CD4-positive, alpha-beta T cell treated with Interleukin-4 for 1 hour (primary cell): ENCODE data around the gene GDPD5.
A peak's percentile ranks its signal among the peaks of the same experiment; 100 is the strongest.

ENCODE experiments used
- DNase-seq, 2 donors: peaks; one replicate each; pipeline ENCODE4 v3.0.0-alpha.2; 2020 to 2022

The GDPD5 gene, protein sequence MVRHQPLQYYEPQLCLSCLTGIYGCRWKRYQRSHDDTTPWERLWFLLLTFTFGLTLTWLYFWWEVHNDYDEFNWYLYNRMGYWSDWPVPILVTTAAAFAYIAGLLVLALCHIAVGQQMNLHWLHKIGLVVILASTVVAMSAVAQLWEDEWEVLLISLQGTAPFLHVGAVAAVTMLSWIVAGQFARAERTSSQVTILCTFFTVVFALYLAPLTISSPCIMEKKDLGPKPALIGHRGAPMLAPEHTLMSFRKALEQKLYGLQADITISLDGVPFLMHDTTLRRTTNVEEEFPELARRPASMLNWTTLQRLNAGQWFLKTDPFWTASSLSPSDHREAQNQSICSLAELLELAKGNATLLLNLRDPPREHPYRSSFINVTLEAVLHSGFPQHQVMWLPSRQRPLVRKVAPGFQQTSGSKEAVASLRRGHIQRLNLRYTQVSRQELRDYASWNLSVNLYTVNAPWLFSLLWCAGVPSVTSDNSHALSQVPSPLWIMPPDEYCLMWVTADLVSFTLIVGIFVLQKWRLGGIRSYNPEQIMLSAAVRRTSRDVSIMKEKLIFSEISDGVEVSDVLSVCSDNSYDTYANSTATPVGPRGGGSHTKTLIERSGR

DNA sequence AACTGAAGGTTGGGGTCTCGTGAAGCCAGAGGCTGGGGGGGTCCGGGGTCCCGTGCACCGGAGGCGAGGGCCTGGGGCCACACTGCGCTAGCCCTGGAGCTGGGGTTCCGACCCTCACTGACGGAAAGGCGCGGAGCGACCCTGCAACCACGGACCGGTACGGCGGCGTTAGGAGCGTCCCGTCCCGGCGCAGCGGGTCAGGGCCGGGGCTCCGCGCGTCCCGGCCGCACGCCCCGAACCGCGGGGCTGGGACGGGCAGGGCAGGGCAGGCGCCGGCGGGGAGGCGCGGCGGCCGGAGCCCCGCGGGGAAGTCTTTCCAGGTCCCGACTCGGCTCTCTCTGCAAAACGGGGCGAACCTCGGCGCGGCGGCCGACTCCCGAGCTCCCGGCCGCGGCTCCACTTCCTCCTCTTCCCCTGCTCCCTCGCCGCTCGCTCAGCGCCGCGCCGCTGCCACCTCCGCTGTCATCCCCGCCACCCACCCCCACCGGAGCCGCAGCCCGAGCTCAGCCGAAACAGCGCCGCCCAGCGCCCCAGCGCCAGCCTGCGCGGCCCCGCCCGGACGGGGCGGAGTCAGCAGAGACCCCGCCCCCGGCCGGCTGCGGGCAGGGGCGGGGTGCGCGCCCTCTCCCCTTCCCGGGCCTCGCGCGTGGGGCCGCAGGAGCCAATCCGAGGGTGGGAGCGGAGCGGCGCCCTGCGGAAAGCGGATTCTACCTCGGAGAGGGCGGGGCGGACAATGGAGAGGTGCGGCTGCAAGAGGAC, at the start of gene GDPD5:
TSS of gene GDPD5 (minus strand) at position 509 of the 759 bp plus-strand sequence. CDS start 48,206 bp downstream, outside the sequence.
- peak; percentile 88 to 90 for DNase-seq

DNA sequence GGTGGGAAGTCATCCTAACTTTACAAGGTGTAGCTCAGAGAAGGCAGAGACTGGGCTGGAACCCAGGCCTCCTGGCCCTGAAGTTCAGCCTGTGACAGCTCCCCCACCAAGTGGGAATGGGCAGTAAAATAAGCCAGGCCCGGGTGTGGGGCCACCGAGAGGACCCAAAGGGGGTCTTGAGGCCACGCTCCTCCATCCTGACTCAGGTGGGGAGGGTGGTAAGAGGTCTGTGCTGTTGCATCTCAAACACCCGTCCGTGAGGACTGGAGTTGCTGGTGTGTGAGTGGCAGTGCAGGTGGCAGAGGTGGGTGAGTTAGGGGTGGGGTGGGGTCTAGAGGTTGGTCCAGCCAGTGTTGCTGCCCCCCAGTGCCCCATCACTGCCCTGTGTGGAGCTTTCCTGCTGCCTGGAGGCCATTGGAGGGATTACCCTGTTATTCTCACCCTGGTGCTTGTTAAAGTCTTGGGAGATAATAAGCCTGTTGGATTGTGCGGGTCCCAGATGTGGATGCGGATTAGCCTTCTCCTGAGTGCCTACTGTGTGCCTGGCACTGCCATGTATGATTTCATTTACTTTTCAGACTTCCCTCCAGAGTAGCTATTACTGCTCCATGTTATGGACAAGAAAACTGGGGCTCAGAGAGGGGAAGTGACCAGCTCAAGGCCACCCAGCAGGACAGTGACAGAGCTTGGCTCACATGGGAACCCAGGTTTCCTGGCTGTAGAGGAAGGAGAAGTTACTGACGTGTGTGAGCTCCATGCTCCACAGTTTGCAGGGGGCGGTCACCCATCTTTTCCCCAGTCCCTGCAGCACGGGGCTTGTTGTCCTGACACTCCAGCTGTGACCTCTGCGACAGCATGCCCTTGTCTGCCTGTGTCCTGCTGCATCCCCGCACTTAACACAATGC, 49.2 kb upstream of the GDPD5 start:
- no peak for DNase-seq

DNA sequence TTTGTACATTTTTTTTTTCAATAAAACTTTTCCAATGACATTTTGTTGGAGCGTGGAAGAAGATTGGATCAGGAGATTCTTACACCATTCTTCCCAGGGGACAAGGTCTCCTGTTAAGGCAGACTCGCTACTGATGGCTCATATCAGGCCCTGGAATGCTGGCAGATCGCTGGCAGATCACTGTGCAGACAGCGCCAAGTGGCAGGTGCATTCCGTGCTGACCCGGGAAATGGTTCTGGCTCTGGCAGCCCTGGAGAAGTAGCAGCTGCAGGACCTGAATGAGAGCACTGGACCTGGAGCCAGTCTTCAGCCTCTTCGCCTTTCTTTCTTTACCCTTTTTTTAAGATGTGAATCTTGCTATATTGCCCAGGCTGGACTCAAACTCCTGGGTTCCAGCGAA, 47.0 kb upstream of the GDPD5 start:
- no peak for DNase-seq

DNA sequence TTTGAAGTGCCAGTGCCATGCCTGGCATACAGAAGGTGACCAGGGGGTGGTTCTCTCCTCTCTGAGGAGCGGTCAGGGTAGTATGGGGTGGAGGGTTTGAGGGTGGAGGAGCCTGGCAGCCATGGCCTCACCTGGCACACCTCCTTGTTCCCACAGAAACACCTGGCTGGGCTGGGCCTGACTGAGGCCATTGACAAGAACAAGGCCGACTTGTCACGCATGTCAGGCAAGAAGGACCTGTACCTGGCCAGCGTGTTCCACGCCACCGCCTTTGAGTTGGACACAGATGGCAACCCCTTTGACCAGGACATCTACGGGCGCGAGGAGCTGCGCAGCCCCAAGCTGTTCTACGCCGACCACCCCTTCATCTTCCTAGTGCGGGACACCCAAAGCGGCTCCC, 45.9 kb upstream of the GDPD5 start:
- no peak for DNase-seq

DNA sequence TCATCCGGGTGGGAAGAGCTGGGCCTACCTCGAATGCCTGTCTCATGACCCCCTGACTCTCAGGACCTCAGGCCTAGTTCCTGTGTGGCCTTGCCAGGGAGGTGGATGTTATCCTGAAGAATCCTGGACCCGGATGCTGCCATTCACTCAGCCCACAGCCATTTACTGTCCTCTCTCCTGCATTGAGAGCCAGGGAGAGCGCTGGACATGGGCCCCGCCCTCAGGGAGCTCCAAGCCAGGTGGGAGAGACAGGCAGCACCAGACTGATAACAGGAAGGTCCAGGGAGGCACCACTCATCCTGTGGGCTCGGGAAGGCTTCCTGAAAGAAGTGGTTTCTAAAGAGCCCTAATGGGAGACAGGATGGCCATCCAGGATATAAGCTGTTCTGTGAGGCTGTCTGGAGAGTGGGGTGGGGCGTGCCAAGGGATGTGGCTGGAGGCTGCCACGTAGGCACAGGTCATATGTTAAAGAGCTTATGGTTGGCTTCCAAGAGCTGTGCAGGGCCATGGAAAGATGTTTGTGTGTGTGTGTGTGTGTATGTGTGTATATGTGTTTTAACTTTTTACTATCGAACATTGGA, 44.9 kb upstream of the GDPD5 start:
- no peak for DNase-seq

DNA sequence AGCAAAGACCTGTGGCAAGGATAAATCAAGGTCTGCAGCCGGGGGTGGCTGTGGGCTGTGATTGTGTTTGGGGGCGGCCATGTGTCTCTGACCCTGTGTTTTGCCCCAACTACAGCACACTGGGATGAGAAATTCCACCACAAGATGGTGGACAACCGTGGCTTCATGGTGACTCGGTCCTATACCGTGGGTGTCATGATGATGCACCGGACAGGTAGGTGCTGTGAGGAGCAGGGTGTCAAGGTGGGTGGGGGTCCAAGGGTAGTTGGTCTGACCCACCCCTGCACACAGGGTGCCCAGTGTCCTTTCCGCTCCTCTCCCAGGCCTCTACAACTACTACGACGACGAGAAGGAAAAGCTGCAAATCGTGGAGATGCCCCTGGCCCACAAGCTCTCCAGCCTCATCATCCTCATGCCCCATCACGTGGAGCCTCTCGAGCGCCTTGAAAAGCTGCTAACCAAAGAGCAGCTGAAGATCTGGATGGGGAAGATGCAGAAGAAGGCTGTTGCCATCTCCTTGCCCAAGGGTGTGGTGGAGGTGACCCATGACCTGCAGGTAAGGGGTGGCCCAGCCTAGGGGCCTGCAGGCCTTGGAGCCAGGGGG, 43.0 kb upstream of the GDPD5 start:
- no peak for DNase-seq

DNA sequence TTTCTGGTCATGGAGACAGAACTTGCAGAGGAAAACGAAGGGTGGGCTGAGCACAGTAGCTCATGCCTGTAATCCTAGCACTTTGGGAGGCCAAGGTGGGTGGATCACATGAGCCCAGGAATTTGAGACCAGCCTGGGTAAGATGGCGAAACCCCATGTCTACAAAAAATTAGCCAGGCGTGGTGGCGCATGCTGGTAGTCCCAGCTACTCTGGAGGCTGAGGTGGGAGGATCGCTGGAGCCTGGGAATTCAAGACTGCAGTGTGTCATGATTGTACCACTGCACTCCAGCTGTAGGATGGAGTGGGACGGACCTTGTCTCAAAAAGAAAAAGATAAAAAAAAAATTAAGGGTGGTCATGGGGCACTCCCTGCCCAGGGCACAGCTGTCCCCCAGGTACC, 42.2 kb upstream of the GDPD5 start:
- no peak for DNase-seq

DNA sequence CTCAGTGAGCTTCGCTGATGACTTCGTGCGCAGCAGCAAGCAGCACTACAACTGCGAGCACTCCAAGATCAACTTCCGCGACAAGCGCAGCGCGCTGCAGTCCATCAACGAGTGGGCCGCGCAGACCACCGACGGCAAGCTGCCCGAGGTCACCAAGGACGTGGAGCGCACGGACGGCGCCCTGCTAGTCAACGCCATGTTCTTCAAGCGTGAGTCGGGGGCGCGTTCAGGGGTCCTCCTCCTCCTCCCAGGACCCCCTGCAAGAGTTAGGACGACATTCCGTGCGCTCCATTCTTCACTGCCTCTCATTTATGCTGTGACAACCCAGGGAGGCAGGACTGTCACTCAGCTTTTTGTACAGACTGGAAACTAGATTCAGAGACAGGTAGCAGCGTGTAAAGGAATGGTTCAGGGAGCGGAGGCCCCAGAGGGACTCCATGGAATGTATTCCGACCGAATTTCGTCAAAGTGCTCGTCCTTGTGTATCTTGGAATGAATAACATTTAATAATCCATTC, 41.1 kb upstream of the GDPD5 start:
- no peak for DNase-seq

DNA sequence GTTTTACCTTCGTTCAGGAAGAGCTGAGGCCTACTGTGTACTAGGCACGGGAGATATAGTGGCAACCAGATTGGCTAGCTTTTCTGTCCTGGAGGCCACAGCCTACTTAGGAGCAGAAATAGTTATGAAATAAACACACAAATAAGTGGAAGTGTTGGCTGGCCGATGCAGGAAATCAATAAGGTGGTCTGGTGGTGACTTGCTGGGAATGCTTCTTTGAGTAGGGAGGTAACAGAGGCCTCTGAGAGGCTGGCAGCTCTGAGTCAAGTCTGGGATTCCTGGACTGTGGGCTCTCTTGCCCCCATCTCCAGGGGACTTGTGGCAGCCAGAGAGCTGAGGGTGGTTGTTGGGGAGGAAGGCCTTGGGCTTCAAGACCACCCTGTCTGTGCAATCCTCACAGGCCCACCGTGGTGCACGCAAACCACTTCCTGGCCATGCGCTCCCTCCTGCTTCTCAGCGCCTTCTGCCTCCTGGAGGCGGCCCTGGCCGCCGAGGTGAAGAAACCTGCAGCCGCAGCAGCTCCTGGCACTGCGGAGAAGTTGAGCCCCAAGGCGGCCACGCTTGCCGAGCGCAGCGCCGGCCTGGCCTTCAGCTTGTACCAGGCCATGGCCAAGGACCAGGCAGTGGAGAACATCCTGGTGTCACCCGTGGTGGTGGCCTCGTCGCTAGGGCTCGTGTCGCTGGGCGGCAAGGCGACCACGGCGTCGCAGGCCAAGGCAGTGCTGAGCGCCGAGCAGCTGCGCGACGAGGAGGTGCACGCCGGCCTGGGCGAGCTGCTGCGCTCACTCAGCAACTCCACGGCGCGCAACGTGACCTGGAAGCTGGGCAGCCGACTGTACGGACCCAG, 40.4 kb upstream of the GDPD5 start:
- no peak for DNase-seq

DNA sequence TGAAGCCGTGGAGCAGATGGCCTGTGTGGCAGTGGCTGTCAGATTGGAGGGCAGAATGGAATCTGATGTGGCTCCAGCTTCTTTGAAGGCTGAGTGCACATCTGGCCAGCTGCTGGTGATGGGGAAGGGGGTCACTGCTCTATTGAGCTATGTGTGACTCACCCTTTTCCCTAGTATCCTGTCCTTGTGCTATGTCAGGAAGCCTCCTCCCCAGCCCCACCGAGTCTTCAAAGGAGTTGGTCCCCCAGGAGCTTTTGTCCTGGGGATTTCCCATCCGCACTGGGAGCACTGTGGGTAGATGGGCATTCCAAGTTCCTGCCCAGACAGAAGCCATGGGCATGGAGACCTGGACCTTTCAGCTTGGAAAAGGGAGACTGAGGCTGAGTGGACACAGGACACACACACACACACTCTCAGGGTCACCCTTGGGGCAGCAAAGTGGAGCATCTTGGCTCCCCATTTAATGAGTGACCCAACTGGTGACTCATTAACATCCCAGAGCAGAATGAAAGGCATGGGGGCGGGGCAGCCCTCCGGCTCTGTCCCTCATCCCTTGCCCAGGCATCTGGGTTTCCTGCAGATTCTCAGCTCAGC, 39.6 kb upstream of the GDPD5 start:
- DNase-seq: no peak

DNA sequence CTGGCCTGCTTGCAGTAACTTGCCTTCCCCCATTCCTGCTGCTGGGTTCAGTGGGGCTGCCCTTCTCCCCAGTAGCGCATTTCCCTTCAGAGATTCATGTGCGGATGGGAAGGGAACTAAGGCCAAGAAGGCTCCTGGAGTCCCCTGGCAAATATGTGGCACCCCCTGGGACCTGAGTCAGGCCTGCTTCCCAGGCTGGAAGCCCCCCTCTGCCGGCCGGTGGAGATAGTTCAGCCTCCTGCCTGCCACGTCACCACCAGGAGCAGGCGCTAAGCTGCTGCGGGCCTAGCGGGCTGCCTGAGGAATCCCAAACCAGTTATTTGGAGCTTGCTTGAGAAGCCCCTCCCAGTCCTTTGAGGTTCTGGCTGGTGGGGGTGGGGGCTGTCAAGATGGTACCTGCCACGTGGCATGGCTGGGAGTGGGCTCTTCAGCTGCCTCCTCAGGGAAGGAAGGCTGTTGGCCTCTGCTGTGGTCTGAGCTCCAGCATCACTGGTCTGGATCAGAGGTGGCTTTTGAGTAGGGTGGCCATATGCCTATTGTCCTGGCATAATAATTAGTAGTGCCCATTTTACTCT, 38.3 kb upstream of the GDPD5 start:
- no peak for DNase-seq

DNA sequence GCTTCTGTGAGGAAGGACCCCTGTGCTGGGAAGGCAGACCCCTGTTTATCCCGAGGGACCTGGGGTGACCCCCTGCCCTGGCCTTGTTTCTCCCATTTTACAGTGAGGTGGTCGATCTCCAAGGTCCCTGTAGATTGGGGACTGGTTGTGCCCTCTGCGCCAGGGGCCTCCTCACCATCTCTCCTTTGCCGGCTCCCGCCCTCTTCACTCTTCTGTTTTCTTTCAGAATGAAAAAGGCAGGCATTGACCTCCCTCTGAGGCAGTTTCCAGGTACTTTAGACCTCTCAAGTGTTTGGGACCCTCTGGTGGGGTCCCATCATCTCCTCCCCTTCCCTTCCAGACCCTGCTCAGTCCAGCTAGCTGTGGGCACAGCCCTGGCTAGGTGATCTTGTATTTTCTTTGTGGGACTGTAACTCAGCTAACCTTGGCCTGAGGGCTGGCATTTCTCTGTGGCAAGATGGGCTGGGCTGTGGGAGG, 37.8 kb upstream of the GDPD5 start:
- DNase-seq: no peak

DNA sequence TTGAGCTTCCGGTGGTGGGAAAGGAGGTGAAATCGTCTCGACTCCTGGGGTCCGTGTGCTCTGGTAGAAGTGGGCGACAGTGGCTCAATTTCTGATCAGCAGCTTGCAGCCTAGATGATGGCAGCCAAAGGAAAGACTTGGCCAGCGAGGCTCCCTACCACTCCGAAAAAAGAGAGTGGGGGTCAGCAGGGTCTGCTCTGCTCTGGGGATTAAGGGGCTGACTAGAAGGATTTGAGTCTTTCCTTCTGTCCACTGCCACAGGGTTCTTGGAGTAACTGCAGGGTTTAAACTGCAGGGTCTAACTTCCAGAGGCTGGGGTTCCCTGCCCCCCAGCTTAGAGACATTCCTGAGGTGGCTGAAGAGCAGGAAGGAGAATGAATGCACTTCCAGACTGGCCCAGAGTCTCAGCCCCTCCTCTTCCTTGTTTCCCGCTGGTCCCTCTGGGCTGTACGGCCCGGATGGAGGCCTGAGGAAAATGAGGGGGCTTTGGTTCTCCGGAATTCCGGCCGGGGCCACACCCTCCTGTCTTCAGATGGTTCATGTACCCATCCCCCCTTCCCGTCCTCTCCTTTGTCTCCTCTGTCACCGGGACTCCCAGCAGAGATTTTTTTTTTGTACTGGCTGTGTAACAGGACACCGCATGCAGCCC, 37.2 kb upstream of the GDPD5 start:
- no peak for DNase-seq

DNA sequence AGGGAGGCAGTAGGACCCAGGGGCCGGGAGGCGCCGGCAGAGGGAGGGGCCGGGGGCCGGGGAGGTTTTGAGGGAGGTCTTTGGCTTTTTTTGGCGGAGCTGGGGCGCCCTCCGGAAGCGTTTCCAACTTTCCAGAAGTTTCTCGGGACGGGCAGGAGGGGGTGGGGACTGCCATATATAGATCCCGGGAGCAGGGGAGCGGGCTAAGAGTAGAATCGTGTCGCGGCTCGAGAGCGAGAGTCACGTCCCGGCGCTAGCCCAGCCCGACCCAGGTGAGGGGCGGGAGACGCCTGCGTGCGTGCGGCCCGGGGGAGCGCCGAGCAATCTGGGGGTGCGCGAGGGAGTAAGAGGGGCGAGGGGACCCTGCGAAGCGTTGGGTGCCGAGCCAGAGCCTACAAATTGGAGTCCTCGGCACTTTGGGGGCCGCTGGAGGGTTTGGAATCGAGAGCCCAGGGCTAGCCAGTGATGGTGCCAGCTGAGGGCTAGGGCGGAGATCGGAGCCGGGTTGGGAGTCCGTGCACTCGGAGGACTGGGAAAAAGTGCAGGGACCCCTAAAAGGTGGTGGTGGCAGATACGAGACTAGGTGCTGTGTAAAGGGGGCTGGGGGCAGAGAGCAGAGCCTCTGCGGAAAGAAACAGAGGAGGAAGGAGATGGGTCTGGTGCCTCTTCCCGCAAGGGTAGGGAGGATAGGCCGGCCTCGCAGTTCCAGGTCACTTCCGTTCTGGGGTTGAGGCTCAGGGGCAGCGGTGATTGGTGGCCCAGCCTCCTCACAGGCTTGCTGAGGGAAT, 36.5 kb upstream of the GDPD5 start, which contains the start of gene SERPINH1:
TSS of gene SERPINH1 (plus strand) at position 206 of the 788 bp plus-strand sequence. CDS start 4,097 bp downstream, outside the sequence.
- DNase-seq: peak; percentile 50 to 57

DNA sequence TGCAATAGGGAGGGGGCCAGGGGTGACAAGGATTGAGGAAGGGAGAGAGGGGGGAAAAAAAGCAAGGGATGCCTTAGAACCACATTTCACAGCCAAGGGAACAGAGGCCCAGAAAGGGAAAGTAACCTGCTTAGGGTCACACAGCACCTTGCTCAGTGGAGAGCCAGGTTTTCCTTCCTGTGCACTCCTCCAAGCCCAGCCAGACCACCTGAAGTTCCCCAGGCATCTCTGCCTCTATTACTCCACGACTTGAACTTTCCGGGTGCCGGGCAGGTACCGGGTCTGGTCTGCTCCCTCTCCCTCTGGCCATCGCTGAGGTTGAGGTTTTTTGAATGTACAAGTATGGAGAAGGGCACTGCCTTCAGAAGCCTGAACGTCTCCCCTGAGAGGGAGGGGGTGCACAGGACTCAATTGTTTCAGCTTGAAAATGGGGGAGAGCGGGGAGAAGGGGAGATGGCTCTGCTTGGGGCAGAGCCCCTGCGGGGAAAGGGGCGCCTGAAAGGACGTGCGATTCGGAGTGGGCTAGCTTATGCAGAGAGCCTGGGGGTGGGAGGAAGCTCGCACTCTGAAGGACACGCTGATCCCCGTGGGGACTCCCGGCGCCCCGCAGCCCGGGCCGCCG, 35.8 kb upstream of the GDPD5 start:
- DNase-seq: no peak

DNA sequence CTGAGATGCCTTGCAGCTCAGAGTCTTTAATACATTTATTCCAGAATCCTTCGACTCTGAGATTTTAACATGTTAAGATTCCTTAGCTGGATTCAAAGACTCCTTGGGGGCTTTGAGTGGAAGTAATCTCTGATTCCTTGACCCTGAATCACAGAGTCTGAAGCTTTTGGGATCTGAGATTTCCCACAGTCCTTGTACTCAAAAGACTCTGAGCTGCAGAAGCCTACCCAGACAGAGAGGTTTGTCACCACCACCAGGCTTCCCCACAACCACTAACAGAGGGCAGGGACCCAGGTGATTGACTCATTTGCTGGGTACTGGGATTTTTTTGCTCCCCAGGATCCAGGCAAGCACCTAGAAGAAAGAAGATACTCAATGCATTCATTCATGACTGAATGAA, 34.9 kb upstream of the GDPD5 start:
- no peak for DNase-seq

DNA sequence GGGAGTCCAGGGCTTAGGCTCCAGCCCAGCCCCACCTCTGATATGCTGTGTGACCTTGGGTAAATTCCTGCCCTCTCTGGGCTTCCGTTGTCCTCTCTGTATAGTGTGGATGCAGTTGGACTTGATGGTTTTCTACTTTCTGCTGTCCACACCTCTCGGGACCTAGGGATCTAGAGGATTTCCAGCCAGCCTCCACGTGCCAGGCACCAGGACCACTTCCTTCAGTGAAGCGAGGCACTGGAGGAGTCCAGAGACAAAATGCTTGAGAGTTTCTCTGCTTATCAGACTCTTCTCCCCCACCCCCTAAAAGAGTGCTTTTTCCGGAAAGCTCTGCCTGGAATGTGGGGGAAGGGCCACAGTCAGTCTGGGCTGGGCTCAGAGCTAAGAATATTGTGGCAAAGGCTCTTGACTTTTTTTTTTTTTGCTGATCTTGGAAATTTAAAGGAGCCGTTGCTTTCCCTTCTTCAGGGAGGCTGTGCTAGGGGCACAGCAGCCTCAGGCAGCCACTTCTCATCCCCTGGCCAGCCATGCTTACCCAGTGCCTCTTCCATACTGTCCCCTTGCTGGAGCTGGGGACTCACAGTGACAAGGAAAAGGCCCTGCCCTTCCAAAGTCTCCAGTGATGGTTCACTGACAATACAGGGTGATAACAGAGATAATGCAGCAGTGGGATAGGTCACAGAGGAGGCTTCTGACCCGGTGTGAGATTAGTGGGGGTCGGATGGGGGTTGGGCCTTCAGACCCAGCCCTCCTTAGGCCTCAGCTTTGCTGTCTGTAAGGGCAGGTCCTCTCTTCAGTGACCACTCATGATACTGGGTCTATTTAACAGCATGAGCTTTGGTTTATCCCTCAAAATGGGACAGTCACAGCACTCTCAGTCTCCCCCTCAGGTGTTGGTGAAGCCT, 33.5 kb upstream of the GDPD5 start:
- DNase-seq: no peak
